AG04450 (cell line): Measurements from ENCODE around the gene TGFBR1. TPM values are rescaled to one million over a fixed set of nuclear protein-coding genes. Genes with fewer than 3 reads are reported as not detected.

ENCODE experiments used
- CTCF ChIA-PET: fragments of 300-600, 350-600 bp; formaldehyde crosslinking; extraction: SDS; loops from one replicate; lab custom pipeline; 2022; ENCODE audit warnings: antibody characterized with exemption, inconsistent platforms; lab: Charles Lee
- POLR2A ChIA-PET: fragments of 350-600 bp; formaldehyde crosslinking; extraction: SDS; loops from one replicate; lab custom pipeline; 2021; ENCODE audit warnings: antibody characterized with exemption, inconsistent platforms; lab: Yijun Ruan, JAX
- DNase-seq: peaks from one replicate; pipeline ENCODE4 v3.0.0-alpha.2; 2011; ENCODE audit warnings: low read depth, low spot score
- H3K27ac ChIP-seq: one replicate; pipeline ENCODE4 v1.5.1; 2012; ENCODE audit warnings: low read depth, low read length, control low read depth
- H3K27me3 ChIP-seq: one replicate; pipeline ENCODE4 v1.6.0; 2012; ENCODE audit warnings: low read length; ENCODE audit not compliant: control insufficient read depth, insufficient read depth
- H3K4me3 ChIP-seq: 2 replicates; pipeline ENCODE4 v1.5.1; 2011; ENCODE audit warnings: mild to moderate bottlenecking, low read depth, low read length, control low read depth
- H3K9me3 ChIP-seq: 2 replicates; pipeline ENCODE4 v1.5.1; 2012; ENCODE audit warnings: low read length; ENCODE audit not compliant: control insufficient read depth, insufficient read depth
- polyA plus RNA-seq: library from polyadenylated mRNA; depleted of rRNA; stranded (reverse); fragments of >200 nt; gene quantifications from 2 replicates; pipeline ENCODE4 v1.2.3, GENCODE V29; 2011
- TF ChIP-seq, protein P1 (sequence below): IDR thresholded peaks from 2 replicates; pipeline ENCODE4 v1.5.1; 2011; ENCODE audit warnings: low read depth, low read length, control low read depth, inconsistent platforms

Gene TGFBR1
- polyA plus RNA-seq, 1 experiment: 86.3 TPM

GRCh38 chr9:99172124-99173091, 67.5 kb downstream of the TGFBR1 start:
- ChIA-PET POLR2A (interaction anchor here (0.8 kb wide), 1 partner anchor 49 kb away, joined by 4 read pairs; the partner anchor contains the start of genes ALG2 and SEC61B), CTCF (interaction anchor here (1.4 to 3.3 kb wide), 4 partner anchors 8 to 50 kb away, joined by 3 to 30 read pairs (median 6); partner anchors contain the start of gene SEC61B)
- TF ChIP-seq, protein P1, sequence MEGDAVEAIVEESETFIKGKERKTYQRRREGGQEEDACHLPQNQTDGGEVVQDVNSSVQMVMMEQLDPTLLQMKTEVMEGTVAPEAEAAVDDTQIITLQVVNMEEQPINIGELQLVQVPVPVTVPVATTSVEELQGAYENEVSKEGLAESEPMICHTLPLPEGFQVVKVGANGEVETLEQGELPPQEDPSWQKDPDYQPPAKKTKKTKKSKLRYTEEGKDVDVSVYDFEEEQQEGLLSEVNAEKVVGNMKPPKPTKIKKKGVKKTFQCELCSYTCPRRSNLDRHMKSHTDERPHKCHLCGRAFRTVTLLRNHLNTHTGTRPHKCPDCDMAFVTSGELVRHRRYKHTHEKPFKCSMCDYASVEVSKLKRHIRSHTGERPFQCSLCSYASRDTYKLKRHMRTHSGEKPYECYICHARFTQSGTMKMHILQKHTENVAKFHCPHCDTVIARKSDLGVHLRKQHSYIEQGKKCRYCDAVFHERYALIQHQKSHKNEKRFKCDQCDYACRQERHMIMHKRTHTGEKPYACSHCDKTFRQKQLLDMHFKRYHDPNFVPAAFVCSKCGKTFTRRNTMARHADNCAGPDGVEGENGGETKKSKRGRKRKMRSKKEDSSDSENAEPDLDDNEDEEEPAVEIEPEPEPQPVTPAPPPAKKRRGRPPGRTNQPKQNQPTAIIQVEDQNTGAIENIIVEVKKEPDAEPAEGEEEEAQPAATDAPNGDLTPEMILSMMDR: no peak
- Histone ChIP-seq H3K27me3 (peaks cover 18% of the 10 kb centered on the region), H3K9me3 (no peaks in the 10 kb centered on the region), H3K27ac (no peak overlapping the region), H3K4me3 (no peak overlapping the region)
- DNase-seq: no peak

GRCh38 chr9:99173570-99174504, 68.9 kb downstream of the TGFBR1 start:
- TF ChIP-seq, protein P1: no peak
- no peak overlapping the region for H3K27ac ChIP-seq
- ChIA-PET POLR2A (interaction anchor here (0.8 kb wide), 1 partner anchor 48 kb away, joined by 4 read pairs; the partner anchor contains the start of genes ALG2 and SEC61B), CTCF (interaction anchor here (0.9 to 3.3 kb wide), 3 partner anchors 9 to 14 kb away, joined by 4 to 30 read pairs (median 6); no protein-coding TSS in a partner anchor)
- DNase-seq: no peak
- peaks cover 10% of the 10 kb centered on the region for H3K27me3 ChIP-seq
- H3K9me3 ChIP-seq: no peaks in the 10 kb centered on the region
- H3K4me3 ChIP-seq: no peak overlapping the region

GRCh38 chr9:99176527-99177013, 71.7 kb downstream of the TGFBR1 start:
- ChIA-PET CTCF (interaction anchor here (0.6 to 2.2 kb wide), 3 partner anchors 8 to 1418 kb away, joined by 4 to 9 read pairs (median 5); no protein-coding TSS in a partner anchor), POLR2A (no interaction called here)
- H3K27me3 ChIP-seq: peaks cover 4% of the 10 kb centered on the region
- TF ChIP-seq, protein P1: no peak
- H3K9me3 ChIP-seq: no peaks in the 10 kb centered on the region
- no peak overlapping the region for H3K4me3 ChIP-seq
- H3K27ac ChIP-seq: no peak overlapping the region
- no peak for DNase-seq

DNA sequence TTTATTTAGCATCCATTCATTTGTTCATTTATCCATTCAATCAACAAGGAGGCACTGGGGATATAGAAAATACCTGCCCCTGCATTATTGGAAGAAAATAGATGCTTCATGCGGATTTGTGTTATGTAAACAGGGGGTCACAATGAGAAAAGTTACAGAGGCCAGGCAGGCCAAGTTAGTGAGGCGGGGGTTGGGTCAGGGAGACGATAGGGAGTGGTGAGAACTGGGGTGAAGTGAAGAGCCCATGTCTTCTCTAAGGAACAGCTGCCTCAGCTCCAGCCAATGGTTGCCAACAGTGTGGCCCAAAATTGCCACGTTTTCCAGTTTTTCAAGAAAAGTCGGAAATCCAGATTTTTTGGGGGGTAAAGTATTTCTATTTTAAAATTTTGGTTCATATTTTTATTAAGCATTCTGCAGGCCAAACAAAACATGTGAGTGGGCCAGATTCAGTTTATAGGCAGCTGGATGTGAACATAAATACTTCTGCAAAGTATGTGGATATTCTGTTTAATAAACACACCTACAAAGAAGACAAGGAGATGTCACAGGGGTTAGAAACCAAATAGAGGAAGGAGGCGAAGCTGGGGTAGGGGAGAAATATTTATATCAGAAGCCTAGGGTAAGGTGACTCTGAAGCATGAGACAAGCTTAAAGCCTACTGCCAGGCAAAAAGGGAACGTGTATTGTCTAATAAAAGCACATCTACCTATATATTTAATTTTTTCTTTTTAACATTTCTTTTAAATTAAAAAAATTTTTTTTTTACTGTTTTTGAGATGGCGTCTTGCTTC, 72.9 kb downstream of the TGFBR1 start:
- H3K4me3 ChIP-seq: no peak overlapping the region
- POLR2A ChIA-PET: no interaction called here
- CTCF ChIA-PET: interaction anchor here (1.4 to 2.2 kb wide), 2 partner anchors 7 to 15 kb away, joined by 5 to 9 read pairs; no protein-coding TSS in a partner anchor

More for the DNA sequence above, 72.9 kb downstream of the TGFBR1 start:
- Histone ChIP-seq H3K9me3 (no peaks in the 10 kb centered on the region), H3K27me3 (no peaks in the 10 kb centered on the region), H3K27ac (no peak overlapping the region)
- no peak for DNase-seq
- TF ChIP-seq, protein P1: no peak
